GM18502 (cell line): ENCODE measurements around the gene RNF208.
"Not testable (repeated sequence)": the region's sequence is repeated elsewhere in the genome, so short reads cannot be mapped to it uniquely, and the experiment has no call there.

Experiments
- ATAC-seq: cut with Tn5 transposase; IDR thresholded peaks from one replicate; pipeline ENCODE4 v1.9.1; 2021; ENCODE audit warnings: mild to moderate bottlenecking; ENCODE audit not compliant: unreplicated experiment, poor library complexity

The RNF208 gene

DNA sequence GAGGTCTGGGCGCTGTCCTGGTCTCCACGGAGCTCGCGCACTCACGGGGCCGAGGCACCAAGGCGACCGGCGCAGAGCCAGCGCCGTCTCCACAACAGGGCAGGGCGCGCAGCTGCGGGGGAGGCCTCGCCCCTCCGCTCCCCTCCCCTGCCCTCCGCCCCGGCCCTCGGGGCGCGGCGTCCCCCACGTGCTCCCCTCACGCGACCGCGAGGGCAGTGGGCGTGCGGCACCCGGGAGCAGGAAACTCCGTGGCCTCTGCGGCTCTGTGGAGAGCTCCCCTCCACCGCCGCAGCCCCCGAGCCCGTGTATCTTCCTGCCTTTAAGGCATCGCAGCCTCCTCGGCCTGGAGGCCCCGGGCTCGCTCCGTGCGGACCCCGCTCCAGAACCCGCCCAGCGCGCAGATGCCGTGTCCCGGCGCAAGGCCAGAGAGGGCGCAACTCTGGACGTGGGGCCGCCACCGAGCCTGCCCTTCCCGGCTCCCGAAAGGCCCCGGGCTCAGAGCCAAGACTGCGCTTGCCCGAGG is 18.3 kb upstream of the RNF208 start:
- peak; percentile 26 for ATAC-seq

DNA sequence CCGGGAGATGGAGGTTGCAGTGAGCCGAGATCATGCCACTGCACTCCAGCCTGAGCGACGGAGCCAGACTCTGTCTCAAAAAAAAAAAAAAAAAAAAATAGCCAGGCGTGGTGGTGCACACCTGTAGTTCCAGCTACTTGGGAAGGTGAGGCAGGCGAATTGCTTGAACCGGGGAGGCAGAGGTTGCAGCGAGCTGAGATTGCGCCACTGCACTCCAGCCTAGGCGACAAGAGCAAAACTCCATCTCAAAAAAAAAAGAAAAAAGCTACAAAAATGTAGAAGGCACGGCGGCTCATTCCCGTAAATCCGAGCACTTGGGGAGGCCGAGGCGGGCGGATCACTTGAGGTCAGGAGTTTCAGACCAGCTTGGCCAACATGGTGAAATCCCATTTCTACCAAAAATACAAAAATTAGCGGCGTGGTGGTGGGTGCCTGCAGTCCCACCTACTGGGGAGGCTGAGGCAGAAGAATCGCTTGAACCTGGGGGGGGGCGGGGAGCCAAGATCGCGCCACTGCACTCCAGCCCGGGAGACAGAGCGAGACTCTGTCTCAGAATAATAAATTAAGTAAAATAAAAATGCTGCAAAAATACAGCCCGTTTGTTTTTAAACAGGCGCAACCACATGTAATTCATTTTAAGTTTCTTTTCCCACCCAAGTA is 17.6 kb upstream of the RNF208 start:
- not testable (repeated sequence) for ATAC-seq

- no peak for ATAC-seq
Measured at GRCh38 chr9:137237759-137238726, 16.0 kb upstream of the RNF208 start.

DNA sequence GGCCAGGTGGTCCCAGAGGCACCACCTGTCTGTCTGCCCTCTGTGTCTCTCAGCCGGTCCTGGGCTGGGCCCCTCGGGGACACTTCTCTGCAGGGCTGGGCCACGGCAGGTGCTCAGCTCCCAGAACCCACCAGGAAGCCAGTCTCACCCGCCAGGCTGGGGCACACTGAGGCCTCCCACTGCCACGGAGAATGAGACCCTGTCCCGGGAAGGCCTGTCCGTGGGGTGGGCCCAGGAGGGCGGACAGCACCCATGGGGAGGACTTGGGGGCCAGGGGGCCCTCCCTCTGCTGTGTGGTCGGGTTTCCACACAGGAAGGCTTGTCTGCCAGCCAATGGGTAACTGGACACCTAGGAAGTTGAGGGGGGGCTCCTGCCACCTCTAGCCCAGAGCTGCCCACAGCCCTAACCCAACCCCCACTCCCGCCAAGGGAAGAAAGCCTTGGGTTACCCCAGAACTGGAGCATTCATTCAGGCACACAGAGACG is 14.9 kb upstream of the RNF208 start:
- no peak for ATAC-seq

GRCh38 chr9:137236238-137236935 is 14.3 kb upstream of the RNF208 start:
- no peak for ATAC-seq

DNA sequence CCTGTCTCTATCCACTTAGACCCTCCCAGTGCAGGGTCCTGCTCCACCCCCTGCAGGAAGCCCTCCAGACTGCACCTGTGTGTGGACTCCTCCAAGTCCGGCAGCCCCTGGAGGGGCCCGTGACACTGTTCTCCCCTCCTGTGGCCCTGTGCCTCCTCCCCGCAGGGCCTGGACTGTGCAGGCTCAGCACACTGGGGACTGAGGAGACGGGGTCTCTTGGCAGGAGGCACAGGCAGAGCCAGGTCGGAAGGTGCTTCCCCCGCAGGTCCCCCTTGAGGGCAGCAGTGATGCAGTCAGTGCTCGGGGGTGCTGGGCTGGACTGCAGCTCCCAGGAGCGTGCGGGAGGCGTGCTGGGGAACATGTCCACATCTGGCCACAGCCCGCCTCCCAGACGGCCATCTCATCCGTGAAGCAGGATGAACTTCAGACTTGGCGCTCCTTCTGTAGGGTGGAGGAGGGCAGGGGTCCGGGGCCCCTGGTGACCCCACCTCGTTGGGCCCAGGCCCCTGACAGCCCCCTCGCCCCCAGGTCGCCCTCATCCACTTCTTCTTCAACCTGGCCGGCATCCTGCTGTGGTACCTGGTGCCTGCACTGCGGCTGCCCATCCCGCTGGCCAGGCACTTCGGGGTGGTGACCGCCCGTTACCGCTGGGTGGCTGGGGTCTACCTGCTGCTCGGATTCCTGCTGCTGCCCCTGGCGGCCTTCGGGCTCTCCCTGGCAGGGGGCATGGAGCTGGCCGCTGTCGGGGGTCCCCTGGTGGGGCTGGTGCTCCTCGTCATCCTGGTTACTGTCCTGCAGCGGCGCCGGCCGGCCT is 13.6 kb upstream of the RNF208 start:
- ATAC-seq: no peak

DNA sequence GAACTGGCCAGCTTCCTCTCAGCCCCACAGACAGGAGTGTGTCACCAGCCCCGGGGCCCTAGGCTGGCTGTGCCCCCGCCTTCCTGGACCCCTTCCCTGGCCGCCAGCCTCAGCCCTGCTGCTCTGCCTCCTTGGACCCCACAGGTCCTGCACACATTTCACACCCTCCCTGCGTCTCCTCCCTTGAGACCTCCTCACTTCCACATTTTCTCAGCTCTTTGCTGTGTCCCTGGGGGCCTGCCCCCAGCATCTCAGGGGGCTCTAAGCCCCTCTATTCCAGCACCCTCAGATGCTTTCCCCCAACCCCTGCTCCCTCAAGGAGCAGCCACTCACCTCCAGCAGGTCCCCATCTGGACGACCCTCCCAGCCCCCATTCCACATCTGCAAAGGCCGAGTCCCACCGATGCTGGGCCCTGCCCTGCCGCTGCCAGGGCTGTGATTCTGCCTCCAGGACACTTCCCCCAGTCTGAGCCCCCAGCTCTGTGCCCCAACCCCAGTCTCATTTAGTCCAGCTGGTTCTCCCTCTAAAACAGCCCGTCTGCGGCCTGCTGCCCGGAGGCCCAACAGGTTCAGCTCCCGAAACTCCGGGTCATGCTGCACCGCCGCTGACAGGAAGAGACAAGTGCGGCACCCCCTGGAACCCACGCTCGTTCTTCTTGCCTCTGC is 12.9 kb upstream of the RNF208 start:
- ATAC-seq: no peak

GRCh38 chr9:137234055-137234697 is 12.1 kb upstream of the RNF208 start:
- no peak for ATAC-seq

GRCh38 chr9:137233143-137233980 is 11.3 kb upstream of the RNF208 start:
- no peak for ATAC-seq

GRCh38 chr9:137232510-137232909 is 10.5 kb upstream of the RNF208 start:
- ATAC-seq: no peak

- no peak for ATAC-seq
Measured at GRCh38 chr9:137232101-137232500, 10.1 kb upstream of the RNF208 start.

DNA sequence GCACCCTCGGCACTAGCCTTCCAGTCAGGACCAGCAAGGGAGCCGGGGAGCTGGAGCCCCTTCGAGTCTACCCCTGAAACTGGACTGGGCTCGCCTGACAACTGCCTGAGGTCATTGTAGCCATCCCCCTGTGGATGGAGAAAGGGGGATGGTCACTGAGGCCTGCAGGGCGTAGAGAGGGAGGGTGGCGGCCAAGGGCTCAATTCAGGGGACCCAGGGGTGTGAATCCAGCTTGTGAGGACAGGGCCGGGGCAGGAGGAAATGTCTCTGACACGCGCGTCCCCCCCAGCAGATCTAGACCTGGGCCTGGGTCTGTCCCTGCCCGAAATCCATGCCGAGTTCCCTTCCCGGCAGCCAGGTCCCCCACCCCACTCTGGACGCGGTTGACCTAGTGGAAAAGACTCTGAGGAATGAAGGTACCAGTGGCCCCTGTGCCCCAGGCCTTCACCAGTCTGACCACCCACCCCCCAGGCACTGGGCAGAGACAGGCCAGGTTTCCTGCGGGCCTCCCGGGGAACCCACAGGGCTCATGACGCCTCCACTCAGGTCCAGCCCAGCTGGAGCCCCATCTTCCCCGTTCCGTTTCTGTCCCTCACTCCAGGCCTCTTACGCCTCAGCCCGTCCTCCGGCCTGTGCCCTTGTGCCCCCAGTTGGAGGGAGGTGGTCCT is 9.5 kb upstream of the RNF208 start:
- no peak for ATAC-seq

DNA sequence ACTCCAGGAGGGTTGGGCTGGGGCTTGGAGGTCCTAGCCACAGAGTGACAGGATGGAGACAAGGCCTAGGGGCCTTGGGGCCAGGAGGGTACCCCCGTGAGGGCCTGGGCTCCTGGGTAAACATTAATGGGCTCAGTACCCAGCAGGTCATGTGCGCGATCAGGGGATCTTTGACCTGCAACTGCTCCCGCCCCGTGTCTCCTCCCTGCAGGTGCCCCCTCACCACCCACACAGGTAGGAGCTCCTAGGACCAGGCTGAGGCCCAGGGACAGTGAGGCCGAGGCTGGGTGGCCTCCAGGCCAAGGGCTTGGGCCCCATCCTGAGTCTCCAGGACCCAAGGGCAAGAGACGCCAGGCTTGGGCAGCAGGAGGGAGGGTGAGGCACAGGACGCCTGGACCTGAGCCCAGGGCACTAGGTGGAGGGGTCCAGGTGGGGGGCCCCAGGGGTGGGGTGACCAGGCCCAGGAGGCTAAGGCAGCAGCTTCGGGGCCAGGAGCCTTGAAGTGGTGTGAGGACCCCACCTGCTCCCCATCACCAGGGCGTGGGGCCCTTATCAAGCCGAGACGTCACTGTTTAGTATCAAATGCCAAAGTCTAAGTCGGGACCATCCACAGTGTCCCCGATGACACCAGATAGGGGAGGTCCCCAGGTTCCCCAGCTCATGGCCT is 8.8 kb upstream of the RNF208 start, which contains the start of gene SLC34A3:
Gene SLC34A3 (plus strand): TSS at position 197 of the 667 bp plus-strand sequence. CDS start 802 bp downstream, outside the sequence.
- no peak for ATAC-seq

DNA sequence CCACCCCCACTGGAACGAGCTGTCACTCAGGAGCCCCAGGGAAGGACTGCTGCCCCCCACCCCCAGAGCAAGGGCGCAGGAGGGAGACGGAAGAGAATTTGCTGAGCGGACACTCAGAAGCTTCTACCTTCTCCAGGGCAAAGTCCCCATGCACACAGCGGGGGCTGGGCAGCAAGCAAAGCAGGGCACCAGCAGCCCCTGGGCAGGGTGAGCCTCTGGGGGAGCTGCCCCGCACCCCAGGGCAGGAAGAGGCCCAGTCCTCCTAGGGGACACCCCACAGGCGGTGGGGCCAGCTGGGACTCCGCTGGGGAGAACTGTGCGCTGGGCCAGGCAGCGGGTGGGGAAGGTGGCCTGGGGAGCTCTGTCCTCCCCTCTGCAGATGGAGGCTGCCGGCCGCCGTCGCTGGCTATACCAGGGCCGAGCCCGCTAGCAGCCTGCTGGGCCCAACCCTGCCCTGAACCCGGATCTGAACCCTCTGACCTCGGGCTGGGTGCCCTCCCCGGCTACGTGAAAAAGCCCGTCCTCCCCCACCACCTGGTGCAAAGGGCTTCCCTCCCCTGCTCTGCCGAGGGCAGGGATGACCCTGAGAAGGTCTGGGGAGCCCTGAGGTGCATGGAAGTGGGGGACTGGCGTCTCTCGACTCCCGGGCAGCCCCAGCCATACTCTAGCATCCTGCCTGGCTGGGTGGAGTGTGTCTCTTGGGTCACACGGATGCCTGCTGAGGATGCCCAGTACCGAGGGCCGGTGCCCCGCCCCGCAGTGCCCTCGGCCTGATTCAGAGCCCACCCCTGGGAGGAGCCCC is 8.1 kb upstream of the RNF208 start:
- no peak for ATAC-seq

- no peak for ATAC-seq
Measured at GRCh38 chr9:137228968-137229896, 7.2 kb upstream of the RNF208 start.
